ENCODE measurements around the gene CXCL11. TPM values are rescaled to one million over a fixed set of nuclear protein-coding genes. Genes with fewer than 3 reads are reported as not detected.
"Not testable (repeated sequence)": the region's sequence is repeated elsewhere in the genome, so short reads cannot be mapped to it uniquely, and the experiment has no call there.

Gene CXCL11
- total and polyA plus RNA-seq, 4 donors = 0.10 to 1.6 (median 0.58) TPM; not detected in 1

DNA sequence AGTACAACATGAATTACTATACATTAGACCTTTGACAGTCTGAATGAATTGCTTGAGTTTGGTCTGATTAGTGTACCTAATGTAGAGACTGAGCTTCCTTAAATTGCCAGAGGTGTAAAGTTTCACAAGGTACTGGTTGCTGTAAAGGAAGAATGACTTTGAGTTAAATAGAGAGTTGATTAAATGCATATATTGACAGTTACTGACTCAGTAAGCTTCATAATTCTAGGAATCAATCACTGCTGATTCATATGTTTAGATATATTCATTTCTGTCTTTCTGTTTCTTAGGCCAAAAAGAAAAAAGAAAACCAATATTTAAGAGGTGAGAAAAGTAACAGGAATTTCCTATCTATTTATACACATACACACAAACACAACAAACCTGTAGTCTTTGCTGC lies 22.4 kb upstream of the CXCL11 start:
- Histone ChIP-seq H3K9ac (ENCODE audit: insufficient read depth in 1 of 2, low read length in 2 of 2) (no peak overlapping the region), H3K4me3 (no peak overlapping the region), H3K4me1 (ENCODE audit: control insufficient read depth in 5 of 5, insufficient read depth in 5 of 5, low read length in 5 of 5) (no peaks in the 10 kb centered on the region), H3K27ac (ENCODE audit: low read depth in 1 of 2, low read length in 1 of 2) (no peak overlapping the region), H3K27me3 (ENCODE audit: control insufficient read depth in 3 of 3, insufficient read depth in 3 of 3, low read length in 2 of 3) (no peaks in the 10 kb centered on the region), H3K36me3 (ENCODE audit: control insufficient read depth in 4 of 4, insufficient read depth in 4 of 4, low read length in 4 of 4) (no peaks in the 10 kb centered on the region), H3K9me3 (ENCODE audit: control insufficient read depth in 4 of 4, insufficient read depth in 3 of 4, low read length in 3 of 4) (no peaks in the 10 kb centered on the region)
- TF ChIP-seq CTCF (IDR thresholded peaks at IDR 0.05; ENCODE audit: control extremely low read depth, extremely low read depth) = no peak
- ATAC-seq (ENCODE audit: insufficient read depth, low FRiP score) (no peak), DNase-seq (no peak)

- H3K27ac ChIP-seq (ENCODE audit: low read depth in 1 of 2, low read length in 1 of 2) = no peak overlapping the region
- no peak overlapping the region for H3K9ac ChIP-seq (ENCODE audit: insufficient read depth in 1 of 2, low read length in 2 of 2)
- no peak for ATAC-seq (ENCODE audit: insufficient read depth, low FRiP score)
- TF ChIP-seq CTCF (IDR thresholded peaks at IDR 0.05; ENCODE audit: control extremely low read depth, extremely low read depth) = no peak
- H3K36me3 ChIP-seq (ENCODE audit: control insufficient read depth in 4 of 4, insufficient read depth in 4 of 4, low read length in 4 of 4) = no peaks in the 10 kb centered on the region
- no peaks in the 10 kb centered on the region for H3K9me3 ChIP-seq (ENCODE audit: control insufficient read depth in 4 of 4, insufficient read depth in 3 of 4, low read length in 3 of 4)
- no peak for DNase-seq
- no peaks in the 10 kb centered on the region for H3K4me1 ChIP-seq (ENCODE audit: control insufficient read depth in 5 of 5, insufficient read depth in 5 of 5, low read length in 5 of 5)
- no peaks in the 10 kb centered on the region for H3K27me3 ChIP-seq (ENCODE audit: control insufficient read depth in 3 of 3, insufficient read depth in 3 of 3, low read length in 2 of 3)
- no peak overlapping the region for H3K4me3 ChIP-seq
- 73 to 86% methylated on average over 2 of the region's 2 CpGs for WGBS, 2 donors
These were observed 19.6 kb upstream of the CXCL11 start for GRCh38 chr4:76055421-76055820.

GRCh38 chr4:76055016-76055415 lies 19.1 kb upstream of the CXCL11 start:
- TF ChIP-seq CTCF (IDR thresholded peaks at IDR 0.05; ENCODE audit: control extremely low read depth, extremely low read depth) = no peak
- Histone ChIP-seq H3K27me3 (ENCODE audit: control insufficient read depth in 3 of 3, insufficient read depth in 3 of 3, low read length in 2 of 3) (no peaks in the 10 kb centered on the region), H3K4me1 (ENCODE audit: control insufficient read depth in 5 of 5, insufficient read depth in 5 of 5, low read length in 5 of 5) (no peaks in the 10 kb centered on the region), H3K4me3 (no peak overlapping the region), H3K9me3 (ENCODE audit: control insufficient read depth in 4 of 4, insufficient read depth in 3 of 4, low read length in 3 of 4) (no peaks in the 10 kb centered on the region), H3K9ac (ENCODE audit: insufficient read depth in 1 of 2, low read length in 2 of 2) (no peak overlapping the region), H3K36me3 (ENCODE audit: control insufficient read depth in 4 of 4, insufficient read depth in 4 of 4, low read length in 4 of 4) (no peaks in the 10 kb centered on the region), H3K27ac (ENCODE audit: low read depth in 1 of 2, low read length in 1 of 2) (no peak overlapping the region)
- 70 to 79% methylated on average over 2 of the region's 2 CpGs for WGBS, 2 donors
- DNase-seq (no peak), ATAC-seq (ENCODE audit: insufficient read depth, low FRiP score) (no peak)

GRCh38 chr4:76053730-76054129 lies 17.9 kb upstream of the CXCL11 start:
- DNase-seq = peak; percentile 13 to 81 (median 29)
- no peaks in the 10 kb centered on the region for H3K4me1 ChIP-seq (ENCODE audit: control insufficient read depth in 5 of 5, insufficient read depth in 5 of 5, low read length in 5 of 5)
- H3K9ac ChIP-seq (ENCODE audit: insufficient read depth in 1 of 2, low read length in 2 of 2) = peak overlapping the region in 1 of 2 donors; percentile 11
- 22 to 36% methylated on average over 4 of the region's 4 CpGs for WGBS, 2 donors
- no peaks in the 10 kb centered on the region for H3K9me3 ChIP-seq (ENCODE audit: control insufficient read depth in 4 of 4, insufficient read depth in 3 of 4, low read length in 3 of 4)
- no peaks in the 10 kb centered on the region for H3K36me3 ChIP-seq (ENCODE audit: control insufficient read depth in 4 of 4, insufficient read depth in 4 of 4, low read length in 4 of 4)
- ATAC-seq (ENCODE audit: insufficient read depth, low FRiP score) = no peak
- H3K4me3 ChIP-seq = no peak overlapping the region
- TF ChIP-seq CTCF (IDR thresholded peaks at IDR 0.05; ENCODE audit: control extremely low read depth, extremely low read depth) = no peak
- H3K27ac ChIP-seq (ENCODE audit: low read depth in 1 of 2, low read length in 1 of 2) = no peak overlapping the region
- H3K27me3 ChIP-seq (ENCODE audit: control insufficient read depth in 3 of 3, insufficient read depth in 3 of 3, low read length in 2 of 3) = no peaks in the 10 kb centered on the region

DNA sequence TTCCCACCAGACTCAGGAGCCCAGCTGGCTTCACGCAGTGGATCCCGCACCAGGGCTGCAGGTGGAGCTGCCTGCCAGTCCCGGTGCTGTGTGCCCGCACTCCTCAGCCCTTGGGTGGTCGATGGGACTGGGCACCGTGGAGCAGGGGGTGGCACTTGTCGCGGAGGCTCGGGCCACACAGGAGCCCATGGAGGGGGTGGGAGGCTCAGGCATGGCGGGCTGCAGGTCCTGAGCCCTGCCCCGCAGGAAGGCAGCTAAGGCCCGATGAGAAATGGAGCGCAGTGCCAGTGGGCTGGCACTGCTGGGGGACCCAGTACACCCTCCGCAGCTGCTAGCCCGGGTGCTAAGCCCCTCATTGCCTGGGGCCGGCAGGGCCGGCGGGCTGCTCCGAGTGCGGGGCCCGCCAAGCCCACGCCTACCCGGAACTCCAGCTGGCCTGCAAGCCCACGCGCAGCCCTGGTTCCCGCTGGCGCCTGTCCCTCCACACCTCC lies 14.7 kb upstream of the CXCL11 start:
- not testable (repeated sequence) for H3K4me3 ChIP-seq; H3K4me1 ChIP-seq (ENCODE audit: control insufficient read depth in 5 of 5, insufficient read depth in 5 of 5, low read length in 5 of 5); H3K27ac ChIP-seq (ENCODE audit: low read depth in 1 of 2, low read length in 1 of 2); H3K9me3 ChIP-seq (ENCODE audit: control insufficient read depth in 4 of 4, insufficient read depth in 3 of 4, low read length in 3 of 4); DNase-seq; H3K36me3 ChIP-seq (ENCODE audit: control insufficient read depth in 4 of 4, insufficient read depth in 4 of 4, low read length in 4 of 4); ATAC-seq (ENCODE audit: insufficient read depth, low FRiP score); H3K9ac ChIP-seq (ENCODE audit: insufficient read depth in 1 of 2, low read length in 2 of 2); H3K27me3 ChIP-seq (ENCODE audit: control insufficient read depth in 3 of 3, insufficient read depth in 3 of 3, low read length in 2 of 3)
- 92 to 97% methylated on average over 15 to 27 of the region's 27 CpGs for WGBS, 2 donors
